Measurements from ENCODE around the gene LRIT3.

- TF ChIP-seq CTCF (conservative IDR thresholded peaks at IDR 0.05; ENCODE audit: low read depth, low read length) (no peak), EZH2 (IDR thresholded peaks at IDR 0.05; ENCODE audit: low read length, unreplicated experiment) (no peak)
Measured at GRCh38 chr4:109811707-109812106, 36.2 kb upstream of the LRIT3 start.
